ENCODE results near the gene GYPB. TPM values are rescaled to one million over a fixed set of nuclear protein-coding genes. Genes with fewer than 3 reads are reported as not detected.

Gene GYPB
- total and polyA plus RNA-seq, 9 of the 15 experiments (the other 6 are each of a cell fraction or from before 2014, with no cell fraction given), result 16.9 to 205 (median 65.8) TPM

GRCh38 chr4:144030708-144031107 lies 11.5 kb upstream of the GYPB start (continued):
- TF ChIP-seq MGA (IDR thresholded peaks at IDR 0.05) (peak; percentile 73), L3MBTL2 (IDR thresholded peaks at IDR 0.05) (peak; percentile 63; the same call in 1 of the 2 replicates), ZNF175 (CRISPR knock-in tag; IDR thresholded peaks at IDR 0.05; ENCODE audit: low read depth) (0 out of 2 replicates have a peak, but pooled peaks have one; percentile 33)
